GM10266 (cell line): ENCODE data around the gene FCGBP.
"Not testable (repeated sequence)": the region's sequence is repeated elsewhere in the genome, so short reads cannot be mapped to it uniquely, and the experiment has no call there.

ENCODE experiments used
- DNase-seq: peaks from one replicate; pipeline ENCODE4 v3.0.0; 2012; ENCODE audit errors: extremely low spot score
- CTCF ChIP-seq: IDR thresholded peaks from 2 replicates; pipeline ENCODE4 v1.5.1; 2012; ENCODE audit warnings: mild to moderate bottlenecking, low read depth; ENCODE audit not compliant: control insufficient read depth, insufficient read depth; ENCODE audit errors: missing control alignments

Gene FCGBP

GRCh38 chr19:39908803-39909202, 25.6 kb downstream of the FCGBP start:
- no peak for TF ChIP-seq CTCF
- DNase-seq = no peak

GRCh38 chr19:39906820-39907611, 27.4 kb downstream of the FCGBP start:
- no peak for DNase-seq
- TF ChIP-seq CTCF = no peak

GRCh38 chr19:39906283-39906682, 28.2 kb downstream of the FCGBP start:
- TF ChIP-seq CTCF = no peak
- no peak for DNase-seq

GRCh38 chr19:39903486-39904091, 30.8 kb downstream of the FCGBP start:
- not testable (repeated sequence) for DNase-seq

- not testable (repeated sequence) for DNase-seq
These were observed 32.1 kb downstream of the FCGBP start for GRCh38 chr19:39902326-39902725.

- not testable (repeated sequence) for DNase-seq
These were observed 32.8 kb downstream of the FCGBP start for GRCh38 chr19:39901681-39902080.

GRCh38 chr19:39898858-39899257, 35.6 kb downstream of the FCGBP start:
- not testable (repeated sequence) for DNase-seq

- peak; percentile 67 for DNase-seq
- TF ChIP-seq CTCF = peak; percentile 57
These were observed 36.8 kb downstream of the FCGBP start for GRCh38 chr19:39897511-39898245.

GRCh38 chr19:39895096-39895495, 39.3 kb downstream of the FCGBP start:
- not testable (repeated sequence) for DNase-seq

GRCh38 chr19:39894236-39894606, 40.2 kb downstream of the FCGBP start:
- DNase-seq = not testable (repeated sequence)

- DNase-seq = not testable (repeated sequence)
These were observed 40.8 kb downstream of the FCGBP start for GRCh38 chr19:39893366-39894235.

GRCh38 chr19:39892506-39892902, 41.9 kb downstream of the FCGBP start:
- not testable (repeated sequence) for DNase-seq

- DNase-seq = not testable (repeated sequence)
These were observed 42.6 kb downstream of the FCGBP start for GRCh38 chr19:39891660-39892505.
